ENCODE results near the gene FOXA2.

FOXA2 gene

DNA sequence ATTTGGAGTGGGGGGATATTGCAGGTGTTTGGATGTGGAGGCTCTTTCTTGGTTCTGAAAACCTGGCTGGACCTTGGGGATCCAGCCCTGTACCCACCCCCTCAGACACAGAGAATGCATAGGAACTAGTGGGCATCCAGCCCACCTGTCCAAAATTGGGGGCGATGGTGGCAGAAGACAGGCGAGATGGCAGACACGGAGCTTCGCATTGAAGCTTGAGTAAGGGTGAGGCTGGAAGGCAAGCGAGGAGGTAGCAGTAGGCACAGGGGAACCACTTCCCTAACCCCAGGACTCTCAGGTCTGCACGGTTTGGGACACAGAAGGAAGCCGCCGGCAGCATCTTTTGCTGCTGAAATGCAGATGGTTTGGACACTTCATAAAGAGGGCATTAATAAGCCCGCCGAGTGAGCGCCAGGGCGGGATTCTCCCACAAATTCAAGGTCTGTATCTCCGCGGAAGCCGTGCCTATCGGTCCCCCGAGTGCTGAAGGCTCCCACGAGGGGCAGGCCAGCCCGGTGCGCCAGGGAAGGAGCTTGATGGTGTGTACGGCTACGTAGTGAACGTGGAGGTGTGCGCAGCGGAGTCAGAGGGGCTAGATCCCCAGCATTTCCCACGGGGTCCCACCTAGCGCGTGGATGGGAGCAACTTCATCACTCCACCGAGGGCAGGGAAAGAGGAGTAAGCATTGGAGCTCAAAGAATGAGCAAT lies 1.6 kb upstream of the FOXA2 start:
- in situ Hi-C loops (cut with HindIII; ENCODE audit: low pct_ligation_motif_present, low pct_unique_long_range_greater_than_20kb, low sequenced_read_pairs) = no loop called here
- no peak for DNase-seq

DNA sequence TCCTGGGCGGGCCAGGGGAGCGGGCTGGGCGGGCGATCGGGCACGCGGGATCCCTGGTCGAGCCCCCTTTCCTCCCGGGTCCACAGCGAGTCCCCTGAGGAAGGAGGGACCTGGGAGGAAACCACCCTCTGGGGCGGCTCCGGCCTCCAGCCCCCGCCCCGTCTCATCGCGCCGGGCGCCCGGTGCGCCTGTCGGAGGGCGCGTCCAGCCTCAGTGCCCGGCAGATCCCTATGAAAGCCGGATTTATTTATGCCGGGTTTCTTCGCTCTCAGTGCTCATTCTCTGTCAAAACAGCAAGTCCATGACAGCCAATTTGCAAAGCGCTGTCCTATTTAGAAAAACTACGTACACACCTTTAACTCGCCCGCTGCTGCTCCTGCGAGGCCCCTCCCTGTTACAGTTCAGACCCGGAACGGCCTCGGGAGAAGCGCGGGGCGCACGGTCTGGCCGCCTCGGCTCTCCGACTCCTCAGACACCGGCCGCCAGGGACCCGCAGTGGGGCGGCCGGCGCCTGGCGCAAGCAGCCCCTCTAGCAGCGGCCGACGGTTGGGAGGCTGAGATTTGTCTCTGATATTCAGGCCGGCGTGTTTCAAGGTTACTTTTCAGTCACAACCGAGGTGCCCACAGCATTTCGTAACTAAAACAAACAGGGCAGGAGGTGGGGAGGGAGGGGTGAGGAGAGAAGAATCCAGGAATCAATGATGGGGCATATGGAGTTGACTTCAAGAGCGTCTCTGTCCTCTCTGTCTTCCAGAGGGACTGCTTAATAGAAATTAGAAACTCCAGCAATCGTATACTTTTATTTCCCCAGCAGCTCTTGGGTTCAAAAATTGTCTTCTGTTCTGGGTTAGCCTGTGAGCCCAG lies 782 bp upstream of the FOXA2 start:
- DNase-seq = no peak
- in situ Hi-C loops (cut with HindIII; ENCODE audit: low pct_ligation_motif_present, low pct_unique_long_range_greater_than_20kb, low sequenced_read_pairs) = no loop called here

DNA sequence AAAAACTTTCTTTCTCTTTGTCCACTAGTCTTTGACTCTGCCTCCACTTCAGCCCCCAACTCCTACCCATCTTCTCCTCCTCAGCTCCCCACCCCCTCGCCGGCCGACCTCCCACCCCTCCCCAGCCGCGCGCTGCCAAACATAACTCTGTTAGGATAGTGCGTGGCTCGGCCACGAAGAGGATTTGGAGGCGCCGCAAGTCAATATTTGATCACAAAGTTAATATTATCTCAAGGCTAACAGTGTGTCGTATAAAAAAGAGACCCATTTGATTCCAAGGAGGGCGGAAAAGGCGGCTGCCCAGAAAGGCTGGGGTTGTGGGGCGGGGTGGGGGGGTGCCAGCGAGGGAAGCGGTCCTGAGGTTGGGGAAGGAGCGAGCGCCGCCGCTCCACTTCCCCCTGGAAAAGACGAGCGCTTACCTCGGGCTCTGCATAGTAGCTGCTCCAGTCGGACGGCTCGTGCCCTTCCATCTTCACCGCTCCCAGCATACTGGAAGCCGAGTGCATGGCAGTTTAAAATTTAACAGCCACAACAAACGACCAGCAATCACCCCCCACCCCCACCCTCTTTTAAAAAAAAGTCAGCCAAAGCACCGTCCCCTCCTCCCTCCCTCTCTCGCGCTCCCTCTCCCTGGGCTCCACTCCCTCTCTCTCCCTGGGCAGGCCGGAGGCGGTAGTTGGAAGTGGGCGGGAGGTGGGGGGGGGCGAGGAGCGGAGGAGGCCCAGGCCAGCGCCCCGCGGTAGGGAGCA lies 425 bp downstream of the FOXA2 start:
- DNase-seq = peak; percentile 39
- in situ Hi-C loops (cut with HindIII; ENCODE audit: low pct_ligation_motif_present, low pct_unique_long_range_greater_than_20kb, low sequenced_read_pairs) = no loop called here

DNA sequence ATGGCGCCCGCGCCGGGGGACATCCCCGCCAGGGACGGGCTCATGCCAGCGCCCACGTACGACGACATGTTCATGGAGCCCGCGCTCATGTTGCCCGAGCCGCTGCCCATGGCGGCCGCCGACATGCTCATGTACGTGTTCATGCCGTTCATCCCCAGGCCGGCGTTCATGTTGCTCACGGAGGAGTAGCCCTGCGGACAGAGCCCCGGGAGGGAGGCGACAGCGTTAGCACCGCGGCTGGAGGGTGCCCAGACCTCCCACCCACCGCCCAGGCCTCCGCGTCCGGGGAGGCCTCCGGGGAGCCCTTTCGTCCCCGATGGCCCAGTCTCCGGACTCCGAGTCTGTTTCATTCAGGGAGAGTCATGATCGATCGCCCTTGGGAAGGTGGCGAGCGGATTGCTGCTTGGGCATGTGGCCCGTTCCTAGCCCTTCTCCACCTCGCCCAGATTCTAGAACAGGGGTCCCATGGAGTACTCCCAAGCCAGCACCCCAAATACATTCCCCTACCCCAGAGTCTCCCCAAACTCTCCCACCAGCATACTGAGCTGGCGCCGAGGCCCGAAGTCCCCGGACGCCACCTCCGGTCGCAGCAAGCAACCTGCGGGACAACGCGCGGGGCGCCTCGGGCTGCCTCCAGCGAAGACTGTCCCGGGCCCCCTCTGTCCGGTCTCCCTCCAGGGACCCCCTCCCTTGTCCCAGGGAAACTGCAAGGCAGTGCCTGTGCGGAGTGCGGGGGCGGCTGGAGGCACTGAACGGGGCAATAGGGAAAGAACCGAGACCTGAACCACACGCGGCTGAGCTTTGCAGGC lies 1.2 kb downstream of the FOXA2 start:
- in situ Hi-C loops (cut with HindIII; ENCODE audit: low pct_ligation_motif_present, low pct_unique_long_range_greater_than_20kb, low sequenced_read_pairs) = no loop called here

DNA sequence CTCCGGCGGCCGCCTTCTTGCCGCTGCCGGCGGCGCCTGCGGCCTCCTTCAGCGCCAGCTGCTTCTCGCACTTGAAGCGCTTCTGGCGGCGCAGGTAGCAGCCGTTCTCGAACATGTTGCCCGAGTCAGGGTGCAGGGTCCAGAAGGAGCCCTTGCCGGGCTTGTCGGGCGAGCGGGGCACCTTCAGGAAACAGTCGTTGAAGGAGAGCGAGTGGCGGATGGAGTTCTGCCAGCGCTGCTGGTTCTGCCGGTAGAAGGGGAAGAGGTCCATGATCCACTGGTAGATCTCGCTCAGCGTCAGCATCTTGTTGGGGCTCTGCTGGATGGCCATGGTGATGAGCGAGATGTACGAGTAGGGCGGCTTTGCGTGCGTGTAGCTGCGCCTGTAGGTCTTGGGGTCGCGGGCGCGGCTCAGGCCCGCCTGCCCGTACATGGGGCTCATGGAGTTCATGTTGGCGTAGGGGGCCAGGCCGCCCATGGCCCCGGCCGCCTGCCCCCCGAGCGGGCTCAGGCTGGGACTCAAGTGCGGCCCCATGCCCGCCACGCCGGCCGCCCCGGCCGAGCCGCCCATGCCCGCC lies 1.9 kb downstream of the FOXA2 start:
- DNase-seq = no peak
- in situ Hi-C loops (cut with HindIII; ENCODE audit: low pct_ligation_motif_present, low pct_unique_long_range_greater_than_20kb, low sequenced_read_pairs) = no loop called here

More for the DNA sequence above, 1.2 kb downstream of the FOXA2 start:
- no peak for DNase-seq

DNA sequence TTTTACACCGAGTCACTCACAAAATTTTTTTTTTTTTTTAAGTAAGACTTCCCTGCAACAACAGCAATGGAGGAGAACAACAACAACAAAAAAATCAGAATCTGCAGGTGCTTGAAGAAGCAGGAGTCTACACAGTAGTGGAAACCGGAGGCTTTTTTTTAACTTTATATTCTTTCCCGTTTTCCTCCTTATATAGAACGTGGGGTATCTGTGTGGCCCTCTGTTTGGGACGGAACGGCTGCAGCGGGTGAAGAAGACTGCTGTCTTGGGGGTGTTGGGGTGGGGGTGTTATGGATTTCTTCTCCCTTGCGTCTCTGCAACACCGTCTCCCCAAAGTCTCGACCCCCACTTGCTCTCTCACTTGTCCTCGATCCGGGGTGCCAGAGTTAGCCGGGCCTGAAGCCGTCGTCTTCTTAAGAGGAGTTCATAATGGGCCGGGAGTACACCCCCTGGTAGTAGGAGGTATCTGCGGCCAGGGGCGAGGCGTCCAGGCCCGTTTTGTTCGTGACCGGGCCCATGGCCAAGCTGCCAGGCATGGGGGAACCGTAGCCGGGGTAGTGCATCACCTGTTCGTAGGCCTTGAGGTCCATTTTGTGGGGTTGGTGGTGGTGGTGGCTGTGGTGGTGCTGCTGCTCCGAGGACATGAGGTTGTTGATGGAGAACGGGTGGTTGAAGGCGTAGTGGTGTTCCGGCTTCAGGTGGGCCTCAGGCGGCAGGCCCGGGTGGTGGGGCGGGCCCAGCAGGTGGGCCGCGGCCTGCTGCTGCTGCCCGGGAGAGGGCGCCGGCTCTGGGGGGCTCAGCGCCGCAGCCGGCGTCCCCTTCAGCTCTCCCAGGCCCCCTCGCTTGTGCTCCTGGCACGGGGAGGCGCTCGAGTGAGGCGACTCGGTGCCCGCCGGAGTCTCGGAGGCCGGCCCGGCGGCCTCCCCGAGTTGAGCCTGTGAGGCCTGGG lies 2.7 kb downstream of the FOXA2 start:
- in situ Hi-C loops (cut with HindIII; ENCODE audit: low pct_ligation_motif_present, low pct_unique_long_range_greater_than_20kb, low sequenced_read_pairs) = no loop called here
- DNase-seq = no peak

DNA sequence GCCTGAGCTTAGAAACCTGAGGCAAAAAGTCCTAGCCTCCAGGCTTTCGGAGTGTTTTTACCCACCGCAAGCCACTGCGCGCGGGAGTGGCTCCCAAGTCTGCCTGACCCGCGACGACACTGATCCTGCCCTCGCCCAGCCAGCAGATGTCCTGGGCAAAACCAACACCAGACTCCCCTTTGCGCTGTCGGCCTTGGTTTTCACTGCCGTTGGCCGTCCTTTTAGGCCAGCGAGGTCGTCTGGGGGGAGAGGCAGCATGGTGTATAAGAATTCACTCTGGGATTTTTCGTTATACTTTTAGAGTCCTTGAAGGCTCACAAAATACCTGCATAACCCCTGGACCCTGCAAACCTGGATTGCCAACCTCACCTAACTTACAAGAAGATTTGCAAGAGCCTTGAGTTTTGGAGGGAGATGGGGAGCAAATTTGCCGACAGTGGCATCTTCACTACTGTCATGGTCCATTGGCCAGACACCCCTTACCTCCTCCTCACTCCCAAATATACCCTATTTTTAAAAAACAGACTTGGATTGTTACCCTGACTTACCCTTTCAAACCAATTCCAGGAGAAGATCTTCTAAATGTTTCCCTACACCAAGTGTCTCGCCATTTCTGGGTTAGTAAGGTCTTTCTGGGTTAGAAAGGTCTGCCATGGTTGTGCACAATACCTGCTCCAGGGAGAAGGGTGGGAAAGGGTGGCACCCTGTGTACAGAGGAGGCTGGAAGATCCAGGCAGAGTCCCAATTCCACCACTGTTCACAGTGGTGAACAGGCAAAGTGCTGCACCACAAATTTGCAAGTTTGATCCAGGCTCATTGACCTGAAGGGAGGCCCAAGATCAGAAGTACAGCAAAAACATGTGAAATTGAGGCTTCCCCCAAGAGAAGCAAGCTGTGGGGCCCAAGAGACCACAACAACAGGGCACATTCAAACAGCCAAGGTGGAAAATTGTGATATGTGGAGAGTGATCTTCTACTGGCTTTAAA lies 4.4 kb downstream of the FOXA2 start:
- DNase-seq = no peak
- in situ Hi-C loops (cut with HindIII; ENCODE audit: low pct_ligation_motif_present, low pct_unique_long_range_greater_than_20kb, low sequenced_read_pairs) = no loop called here

DNA sequence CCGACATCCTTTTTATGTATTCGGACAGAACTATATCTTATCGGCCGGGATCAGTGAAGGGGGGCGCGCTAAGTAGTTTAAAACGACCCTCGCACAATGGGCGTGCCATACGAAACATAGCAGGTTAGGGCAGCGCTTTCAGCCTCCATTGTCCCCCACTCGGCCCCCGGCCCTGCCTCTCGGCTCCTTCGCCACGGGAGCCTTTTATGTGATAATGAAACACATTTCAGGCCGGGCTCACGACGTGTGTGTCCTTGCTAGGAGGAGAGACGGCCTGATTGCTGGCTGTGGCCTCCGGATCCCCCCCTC lies 5.3 kb downstream of the FOXA2 start:
- in situ Hi-C loops (cut with HindIII; ENCODE audit: low pct_ligation_motif_present, low pct_unique_long_range_greater_than_20kb, low sequenced_read_pairs) = no loop called here
- no peak for DNase-seq

DNA sequence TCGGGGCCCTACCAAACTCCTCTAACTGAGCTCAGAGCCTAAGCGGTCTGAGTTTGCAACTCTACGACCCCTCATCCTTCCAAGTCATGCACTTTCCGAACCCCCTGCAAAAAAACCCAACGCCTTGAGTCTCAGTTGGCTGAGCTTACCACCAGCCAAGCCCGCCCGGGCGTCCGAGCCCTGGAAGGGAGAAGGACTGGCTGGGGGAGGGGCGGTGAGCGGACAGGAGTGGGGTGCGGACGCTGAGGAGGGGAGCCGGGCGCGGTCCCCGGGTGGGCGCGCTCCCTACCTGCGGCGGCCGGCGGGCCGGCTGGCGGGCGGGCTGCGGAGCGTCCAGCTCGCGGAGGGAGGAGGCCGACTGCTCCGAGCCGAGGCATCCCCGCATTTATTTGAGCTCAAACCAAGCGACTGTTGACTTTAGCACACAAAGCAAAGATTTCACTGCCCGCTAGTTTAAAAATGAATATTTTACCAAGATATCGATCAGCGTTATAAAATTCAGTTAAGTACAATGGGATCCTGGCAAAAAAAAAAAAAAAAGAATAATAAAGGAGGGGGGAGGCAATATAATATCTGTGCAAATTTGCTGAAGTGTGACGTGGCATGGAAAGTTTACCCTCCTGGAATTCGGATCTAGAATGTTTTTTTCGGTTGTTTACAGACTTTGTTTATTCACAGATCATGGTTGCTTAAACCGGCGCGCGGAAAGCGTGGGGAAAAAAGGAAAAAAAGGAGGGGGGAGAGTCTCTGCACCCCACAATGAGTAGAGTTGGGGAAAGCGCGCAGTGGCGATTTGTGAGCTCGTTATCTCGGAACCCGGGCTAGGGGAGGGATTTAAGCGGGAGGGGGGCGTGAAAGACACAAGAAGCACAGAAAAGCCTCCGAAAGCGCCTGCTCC lies 5.9 kb downstream of the FOXA2 start:
- DNase-seq = no peak
- in situ Hi-C loops (cut with HindIII; ENCODE audit: low pct_ligation_motif_present, low pct_unique_long_range_greater_than_20kb, low sequenced_read_pairs) = no loop called here

DNA sequence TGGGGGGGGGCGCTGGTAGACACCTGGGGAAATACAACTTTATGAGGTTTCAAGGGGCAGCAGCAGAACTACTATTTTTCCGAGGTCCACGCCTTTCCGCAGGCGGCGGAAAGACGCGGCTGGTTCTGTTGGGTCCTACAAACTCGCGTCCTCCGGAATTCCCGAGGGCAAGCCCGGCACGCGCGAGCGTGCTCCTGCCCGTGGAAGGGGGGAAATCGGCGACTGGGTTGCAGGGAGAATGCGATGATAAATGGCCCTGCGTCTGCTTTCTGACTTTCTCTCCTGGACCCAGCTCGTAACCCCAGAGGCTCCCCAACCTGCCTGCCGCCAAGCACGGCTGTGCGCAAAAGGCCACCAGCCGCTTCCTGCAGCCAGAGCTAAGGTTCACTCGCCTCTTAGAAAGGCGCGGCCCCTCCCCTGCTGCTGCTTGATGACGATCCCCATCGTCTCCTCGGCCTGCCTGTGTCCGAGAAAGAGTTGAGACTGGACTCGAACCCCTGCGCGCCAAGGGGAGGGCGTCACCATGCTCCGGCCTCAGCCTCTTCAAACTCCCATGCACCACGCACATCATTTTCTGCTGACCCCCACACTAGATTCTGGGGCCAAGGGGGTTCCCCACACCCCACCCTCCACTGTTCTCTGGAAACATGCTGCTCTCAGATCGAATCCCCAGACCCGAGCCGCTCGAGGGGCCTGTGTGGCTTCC lies 6.7 kb downstream of the FOXA2 start:
- no peak for DNase-seq

DNA sequence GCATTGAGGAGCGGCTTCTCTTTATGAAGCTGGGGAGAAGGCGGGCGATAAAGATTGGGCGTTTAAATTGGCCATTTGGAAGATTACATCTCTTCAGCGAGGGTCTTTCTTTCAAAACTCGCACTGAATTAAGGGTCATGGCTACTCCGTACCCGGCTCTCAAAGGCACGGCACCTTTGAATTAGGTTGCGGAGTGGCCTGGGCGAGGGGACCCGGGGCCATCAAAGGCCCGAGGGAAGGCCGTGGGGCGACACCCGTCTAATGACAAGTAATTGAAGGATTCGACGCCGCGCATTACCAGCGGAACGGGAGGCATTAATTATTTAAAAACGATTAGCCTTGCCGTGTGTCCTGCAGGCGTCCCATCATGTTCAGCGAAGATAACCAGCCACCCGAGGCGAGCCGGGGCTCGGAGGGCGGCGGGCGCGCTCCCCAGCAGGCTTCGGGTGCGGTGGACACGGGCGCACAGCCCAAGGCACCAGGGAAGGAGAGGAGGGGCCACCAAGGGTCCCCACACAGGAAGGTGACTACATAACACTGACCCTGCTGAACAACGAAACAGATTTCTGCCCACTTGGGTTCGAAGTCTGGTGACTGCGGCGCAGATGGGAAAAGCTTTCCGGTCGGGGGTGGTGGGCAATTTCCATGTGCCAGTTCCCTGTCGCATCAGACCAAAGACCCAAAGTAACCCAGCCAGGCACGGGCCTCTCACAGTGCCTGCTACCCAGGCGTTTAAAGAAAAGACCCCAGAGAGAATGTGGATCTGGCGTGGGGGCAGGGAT lies 7.4 kb downstream of the FOXA2 start:
- DNase-seq = no peak
- in situ Hi-C loops (cut with HindIII; ENCODE audit: low pct_ligation_motif_present, low pct_unique_long_range_greater_than_20kb, low sequenced_read_pairs) = no loop called here

More for the DNA sequence above, 6.7 kb downstream of the FOXA2 start:
- in situ Hi-C loops (cut with HindIII; ENCODE audit: low pct_ligation_motif_present, low pct_unique_long_range_greater_than_20kb, low sequenced_read_pairs) = no loop called here

DNA sequence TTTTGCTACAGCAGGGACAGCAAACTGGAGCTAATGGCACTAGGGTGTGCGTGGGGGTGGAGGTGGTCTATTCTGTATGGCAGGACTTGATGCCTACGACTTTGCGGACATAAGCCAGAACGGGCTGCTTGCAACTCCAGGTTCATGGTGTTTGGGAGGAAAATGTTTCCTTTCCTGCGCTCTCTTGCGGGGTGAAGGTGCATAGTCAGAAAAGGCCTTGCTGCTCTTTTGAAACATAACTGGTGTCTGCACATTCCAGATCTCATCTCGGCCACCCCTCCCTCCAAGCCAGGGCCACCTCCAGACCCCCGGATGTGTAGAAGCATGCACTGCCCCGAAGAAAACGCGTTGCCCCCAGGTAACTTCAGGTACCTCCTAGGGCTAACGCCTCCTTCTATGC lies 8.1 kb downstream of the FOXA2 start:
- DNase-seq = no peak
- in situ Hi-C loops (cut with HindIII; ENCODE audit: low pct_ligation_motif_present, low pct_unique_long_range_greater_than_20kb, low sequenced_read_pairs) = no loop called here

DNA sequence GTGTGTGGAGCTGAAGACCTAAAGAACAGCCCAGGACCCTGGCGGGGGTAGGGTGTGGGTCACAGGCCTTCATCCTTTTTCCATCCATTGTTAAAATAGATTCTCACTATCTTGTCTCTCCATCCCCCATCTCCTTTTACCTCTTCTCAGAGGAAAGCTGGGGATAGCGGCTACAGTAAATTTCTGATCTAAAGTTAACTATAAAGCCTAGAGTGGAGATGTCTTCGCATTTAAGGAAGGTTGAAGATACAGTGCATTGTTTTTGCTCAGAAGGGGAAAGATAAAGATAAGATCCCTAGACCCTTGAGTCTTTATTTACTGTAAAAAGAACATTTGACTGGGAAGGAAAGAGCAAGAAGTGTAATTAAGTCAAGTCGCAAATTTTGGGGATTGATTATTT lies 8.6 kb downstream of the FOXA2 start:
- no peak for DNase-seq
- in situ Hi-C loops (cut with HindIII; ENCODE audit: low pct_ligation_motif_present, low pct_unique_long_range_greater_than_20kb, low sequenced_read_pairs) = no loop called here

DNA sequence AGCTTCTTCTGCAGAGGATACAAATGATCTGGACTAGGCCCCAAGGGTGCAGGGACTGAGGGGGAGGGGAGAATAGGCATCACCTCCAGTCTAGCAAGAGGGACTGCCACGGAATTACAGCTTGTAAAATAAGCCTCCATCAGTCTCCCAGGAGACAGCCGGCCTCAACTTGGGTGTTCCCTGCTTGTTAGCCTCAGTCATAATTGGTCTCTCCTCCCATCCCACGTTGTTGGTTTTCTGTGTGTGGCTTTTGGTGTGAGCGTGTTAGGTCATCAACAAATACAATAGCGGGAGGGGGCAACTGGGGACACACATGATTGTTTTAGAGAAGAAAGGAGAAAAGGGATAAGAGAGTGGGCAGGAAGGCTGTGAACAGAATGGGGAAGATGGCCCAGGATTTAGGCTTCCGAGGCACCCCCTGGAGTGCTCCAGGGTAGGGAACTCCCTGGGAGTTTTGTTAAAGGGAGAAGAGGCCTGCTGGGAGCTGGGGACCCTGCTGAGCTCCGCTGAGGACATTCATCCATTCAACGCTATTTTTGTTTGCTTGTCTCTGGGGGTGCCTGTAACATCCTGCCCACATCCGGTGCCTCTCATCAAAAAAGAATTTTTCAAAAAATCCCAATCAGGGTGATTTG lies 9.2 kb downstream of the FOXA2 start:
- DNase-seq = no peak
- in situ Hi-C loops (cut with HindIII; ENCODE audit: low pct_ligation_motif_present, low pct_unique_long_range_greater_than_20kb, low sequenced_read_pairs) = no loop called here
